NCI-H2029 treated with DMSO at 0.1 percent for 48 hours (cell line): ENCODE data around the gene CHN2.
"Not testable (repeated sequence)": the region's sequence is repeated elsewhere in the genome, so short reads cannot be mapped to it uniquely, and the experiment has no call there.

Experiments used
- DNase-seq: peaks from one replicate; lab custom pipeline; 2025; lab: John Stamatoyannopoulos, UW

Gene CHN2

DNA sequence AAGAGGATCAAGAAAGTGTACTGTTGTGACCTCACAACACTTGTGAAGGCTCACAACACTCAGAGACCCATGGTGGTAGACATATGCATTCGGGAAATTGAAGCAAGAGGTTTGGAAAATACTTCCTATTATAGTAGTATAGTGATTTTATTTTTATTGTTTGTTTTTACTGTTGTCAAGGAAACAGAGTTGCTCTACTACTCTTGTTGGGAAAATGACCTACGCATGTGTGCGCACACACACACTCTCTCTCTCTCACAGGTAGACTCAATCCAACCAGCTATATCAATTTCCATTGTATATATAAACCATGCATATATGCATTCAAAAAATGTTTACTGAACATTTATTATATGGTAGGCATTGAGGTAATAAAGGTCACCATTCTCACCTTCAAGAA, 305.4 kb downstream of the CHN2 start:
- DNase-seq: peak; percentile 67

DNA sequence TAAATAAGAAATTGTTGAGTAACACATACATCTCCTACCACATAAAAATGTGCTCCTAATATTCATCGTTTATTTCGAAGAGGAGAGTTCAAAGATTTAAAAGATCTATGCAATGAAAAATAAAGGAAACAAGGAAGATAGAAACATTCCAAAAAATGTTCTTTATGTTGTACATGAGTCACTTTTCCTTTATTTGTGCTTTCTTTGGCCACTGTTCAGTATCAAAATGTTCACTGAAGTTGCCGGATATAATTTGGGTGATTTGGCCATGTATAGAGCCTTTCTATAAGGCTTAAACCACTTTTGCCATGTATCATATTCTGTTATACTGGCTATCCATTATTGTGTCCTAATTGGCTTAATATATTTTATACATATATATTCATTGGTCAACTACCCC, 306.1 kb downstream of the CHN2 start:
- DNase-seq: no peak

DNA sequence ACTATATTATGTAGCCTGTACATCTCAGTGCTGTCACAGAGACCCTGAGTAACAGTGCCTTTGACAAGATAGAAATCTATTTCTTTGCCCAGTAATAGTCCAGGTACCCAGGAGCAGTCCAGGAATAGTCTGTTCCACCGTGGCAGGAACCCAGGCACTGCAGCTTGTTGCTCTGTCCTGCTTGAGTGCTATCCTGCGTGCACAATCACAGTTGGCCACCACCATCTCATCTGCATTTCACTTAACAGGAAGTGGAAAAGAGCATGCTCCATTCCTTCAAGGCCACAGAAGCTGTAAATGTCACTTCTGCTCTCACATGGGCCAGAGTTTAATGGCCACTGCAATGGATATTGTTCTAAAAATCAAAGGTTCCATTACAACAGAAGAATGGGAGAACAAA, 307.6 kb downstream of the CHN2 start:
- no peak for DNase-seq

DNA sequence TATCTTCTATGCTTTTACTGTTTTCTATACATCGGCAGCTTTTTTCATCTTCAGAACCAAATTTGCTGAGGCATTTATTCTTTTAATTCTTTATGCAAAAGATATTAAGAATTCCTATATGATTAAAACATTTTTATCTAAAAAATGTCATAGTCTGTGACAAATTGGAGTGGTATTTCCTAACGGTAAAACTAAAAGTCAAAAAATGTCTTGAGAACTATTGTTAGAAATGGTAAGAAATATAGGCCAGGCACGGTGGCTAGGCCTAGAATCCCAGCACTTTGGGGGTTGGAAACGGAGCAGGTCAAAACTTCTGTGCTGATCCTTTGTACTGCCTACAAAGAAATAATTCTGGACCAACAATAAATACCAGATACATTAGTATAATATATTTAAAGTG, 311.4 kb downstream of the CHN2 start:
- no peak for DNase-seq

DNA sequence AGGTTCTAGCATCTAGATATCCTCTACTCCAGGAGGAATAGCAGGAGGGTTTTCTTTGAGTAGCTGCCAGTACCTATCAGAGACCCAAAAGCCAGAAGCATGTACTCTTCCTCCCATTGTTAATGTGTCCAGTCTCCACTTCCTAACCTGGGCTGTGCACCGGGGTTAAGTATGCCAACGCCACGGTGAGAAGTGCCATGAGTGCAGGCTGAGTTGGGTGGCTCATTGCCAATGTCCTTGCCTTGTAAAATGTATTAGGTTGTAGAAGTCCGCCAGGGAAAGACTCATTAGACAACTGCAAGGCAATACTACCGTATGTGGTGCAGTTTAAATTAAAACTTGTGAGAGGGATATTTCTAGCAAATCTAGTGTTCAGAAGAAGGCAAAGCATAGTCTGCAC, 314.0 kb downstream of the CHN2 start:
- DNase-seq: no peak

DNA sequence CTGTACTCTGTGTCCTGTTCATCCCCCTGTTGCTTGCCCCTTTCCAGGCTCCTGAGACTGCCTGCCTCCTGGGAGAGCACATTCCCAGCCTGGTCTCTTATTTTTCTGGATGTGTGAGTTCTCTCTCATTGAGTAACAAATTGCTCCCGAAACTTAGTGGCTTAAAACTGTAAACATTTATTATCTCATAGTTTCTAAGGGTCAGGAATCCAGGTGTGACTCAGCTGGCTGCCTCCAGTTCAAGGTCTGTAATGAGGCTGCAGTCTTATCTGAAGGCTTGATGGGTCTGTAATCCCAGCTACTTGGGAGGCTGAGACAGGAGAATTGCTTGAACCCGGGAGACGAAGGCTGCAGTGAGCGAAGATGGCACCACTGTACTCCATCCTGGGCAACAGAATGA, 315.5 kb downstream of the CHN2 start:
- no peak for DNase-seq

DNA sequence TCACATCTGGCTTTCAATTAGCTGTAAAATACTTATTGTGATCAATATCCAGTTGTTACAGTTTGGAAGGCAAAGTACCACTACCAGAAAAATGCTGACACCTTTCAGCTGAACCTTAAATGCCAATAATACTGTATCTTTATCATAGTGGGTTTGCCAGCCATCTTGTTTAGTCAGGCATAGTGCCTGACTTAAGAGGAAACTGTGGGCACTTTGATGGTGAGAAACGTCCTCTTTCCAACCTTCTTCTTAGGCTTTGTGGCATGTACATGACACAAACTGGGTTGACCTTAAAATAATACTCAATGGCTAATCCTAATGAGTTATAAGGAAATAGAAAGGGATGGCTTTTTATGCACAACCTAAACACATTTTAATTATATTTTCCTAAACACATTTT, 316.8 kb downstream of the CHN2 start:
- no peak for DNase-seq

DNA sequence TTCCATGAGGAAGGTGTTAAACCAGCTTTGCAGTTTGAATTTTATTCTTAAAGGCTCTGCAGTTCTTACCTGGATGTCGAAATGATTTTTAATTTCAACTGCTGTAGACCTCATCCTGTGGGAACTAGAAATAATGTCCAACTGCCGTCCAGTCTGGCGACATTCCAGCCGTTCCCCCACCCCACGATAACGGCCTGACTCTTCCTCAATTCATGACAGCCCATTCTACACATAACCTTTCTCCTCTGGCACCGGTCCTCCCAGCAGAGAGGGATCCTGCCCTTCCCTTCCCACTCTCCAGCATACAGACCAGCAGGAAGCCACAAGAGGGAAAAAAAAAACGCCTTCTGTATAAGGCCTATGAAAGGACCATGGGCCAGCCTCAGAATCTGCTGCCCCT, 317.3 kb downstream of the CHN2 start:
- no peak for DNase-seq

DNA sequence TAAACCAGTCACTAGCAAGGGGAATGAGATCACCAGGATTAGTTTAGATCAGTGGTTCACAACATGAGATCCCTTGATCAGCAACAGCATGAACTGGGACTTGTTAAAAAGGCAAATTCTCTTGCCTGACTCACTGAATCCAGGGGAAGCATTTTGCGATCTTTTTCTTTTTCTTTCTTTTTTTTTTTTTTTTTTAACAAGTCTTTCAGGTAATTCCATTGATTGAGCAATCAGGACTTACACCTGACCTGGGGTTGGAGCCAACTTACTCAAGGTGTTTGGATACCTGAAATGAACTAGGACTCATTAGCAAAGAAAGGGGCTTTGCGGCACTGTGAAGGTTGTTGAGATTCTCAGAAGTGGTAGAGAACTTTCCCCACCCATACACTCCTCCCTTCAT, 321.9 kb downstream of the CHN2 start:
- no peak for DNase-seq

DNA sequence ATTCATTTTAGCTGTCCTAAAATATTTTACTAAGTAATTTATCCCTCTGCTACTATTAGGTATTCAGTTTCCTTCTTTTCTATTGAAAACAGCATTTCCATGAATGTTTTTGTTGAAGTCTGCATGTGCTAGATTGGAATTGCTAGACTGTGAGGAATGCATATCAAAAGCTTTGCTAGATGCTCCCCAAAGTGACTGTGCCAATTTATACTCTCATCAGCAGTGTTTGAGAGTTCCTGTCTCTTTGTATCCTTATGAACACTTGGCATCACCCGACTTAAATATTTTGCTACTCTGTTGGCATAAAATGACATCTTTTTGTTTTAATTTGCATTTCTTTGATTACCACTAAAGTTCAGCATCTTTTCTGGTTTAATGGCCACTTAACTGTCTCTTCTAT, 324.0 kb downstream of the CHN2 start:
- DNase-seq: no peak

DNA sequence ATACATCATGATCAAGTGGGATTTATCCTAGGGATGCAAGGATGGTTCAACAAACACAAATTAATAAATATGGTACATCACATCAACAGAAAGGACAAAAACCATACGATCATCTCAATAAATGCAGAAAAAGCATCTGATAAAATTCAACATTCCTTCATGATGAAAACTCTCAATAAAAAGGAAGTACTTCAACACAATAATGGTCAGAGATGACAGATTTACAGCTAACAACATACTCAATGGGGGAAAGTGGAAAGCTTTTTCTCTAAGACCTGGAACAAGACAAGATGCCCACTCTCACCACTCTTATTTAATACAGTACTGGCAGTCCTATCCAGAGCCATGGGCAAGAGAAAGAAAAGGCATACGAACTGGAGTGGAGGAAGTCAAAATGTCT, 329.2 kb downstream of the CHN2 start:
- DNase-seq: no peak

DNA sequence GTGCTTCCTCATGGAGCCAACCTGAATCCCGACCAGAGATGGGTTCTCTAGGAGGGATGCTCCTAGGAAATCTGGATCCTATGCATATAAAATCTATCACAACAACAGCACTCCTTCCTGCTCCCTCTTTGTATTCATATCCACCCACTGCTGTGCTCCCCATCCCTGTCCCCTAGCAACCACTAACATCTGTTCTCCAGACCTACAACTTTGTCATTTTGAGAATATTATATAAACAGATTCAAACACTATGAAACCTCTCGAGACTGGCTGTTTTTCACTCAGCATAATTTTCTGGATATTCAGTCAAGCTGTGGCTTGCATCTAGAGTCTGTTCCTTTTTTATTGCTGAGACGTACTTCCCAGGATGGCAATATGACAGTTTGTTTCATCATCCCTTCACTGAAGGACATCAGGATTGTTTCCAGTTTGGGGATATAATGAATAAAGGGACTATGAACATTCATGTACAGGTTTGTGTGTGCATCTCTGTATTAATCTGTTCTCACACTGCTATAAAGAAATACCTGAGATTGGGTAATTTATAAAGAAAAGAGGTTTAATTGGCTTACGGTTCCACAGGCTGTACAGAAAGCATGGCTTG, 333.0 kb downstream of the CHN2 start:
- DNase-seq: no peak

DNA sequence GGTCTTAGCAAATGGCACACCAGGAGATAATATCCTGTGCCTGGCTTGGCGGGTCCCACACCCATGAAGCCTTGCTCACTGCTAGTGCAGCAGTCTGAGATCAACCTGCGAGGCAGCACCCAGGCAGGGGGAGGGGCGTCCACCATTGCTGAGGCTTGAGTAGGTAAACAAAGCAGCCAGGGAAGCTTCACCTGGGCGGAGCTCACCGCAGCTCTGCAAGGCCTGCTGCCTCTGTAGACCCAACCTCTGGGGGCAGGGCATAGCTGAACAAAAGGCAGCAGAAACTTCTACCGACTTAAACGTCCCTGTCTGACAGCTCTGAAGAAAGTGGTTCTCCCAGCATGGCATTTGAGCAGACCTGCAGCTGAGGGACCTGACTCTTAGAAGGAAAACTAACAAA, 334.0 kb downstream of the CHN2 start:
- DNase-seq: not testable (repeated sequence)
